ENCODE results near the gene OR4P4. TPM values are rescaled to one million over a fixed set of nuclear protein-coding genes. Genes with fewer than 3 reads are reported as not detected.

Gene OR4P4
- total RNA-seq, 2 experiments from 2014 or later, result not detected

DNA sequence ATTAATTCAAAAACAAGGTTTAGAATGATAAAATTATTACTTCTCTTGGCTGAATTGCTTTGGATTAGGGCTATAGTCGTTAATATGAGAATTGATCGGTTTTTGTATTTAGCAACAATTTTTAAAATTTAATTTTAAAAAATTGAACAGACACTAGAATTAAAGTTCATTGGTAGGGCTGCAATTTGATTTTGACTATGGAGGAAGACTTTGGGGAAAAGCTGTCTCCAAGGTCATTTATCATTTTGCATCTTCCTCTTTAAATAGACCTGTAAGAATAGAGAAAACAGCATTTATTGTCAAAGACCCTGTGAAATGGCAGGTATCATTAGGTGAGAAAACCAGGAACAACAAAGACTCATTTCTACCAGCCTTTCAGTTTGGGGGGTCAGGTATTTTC lies 13.1 kb downstream of the OR4P4 start, which contains the start of gene OR4S2:
TSS of gene OR4S2 (plus strand) at position 301 of the 400 bp plus-strand sequence. CDS start 2,577 bp downstream, outside the sequence.
- intact Hi-C loops (cut with micrococcal nuclease; ENCODE audit: unreplicated experiment), result no loop called here
- Histone ChIP-seq H3K4me1 (ENCODE audit: insufficient read depth, low read length, poor library complexity, severe bottlenecking) (no peaks in the 10 kb centered on the region), H3K9me2 (ENCODE audit: insufficient read depth, low read length) (no peaks in the 10 kb centered on the region), H3K4me2 (ENCODE audit: low read length) (no peak within 1 kb of the TSS), H3K36me3 (ENCODE audit: insufficient read depth, low read length) (no peaks in the 10 kb centered on the region), H3K9me3 (ENCODE audit: low read length) (no peaks in the 10 kb centered on the region), H3K27ac (ENCODE audit: low read depth, low read length, poor library complexity, severe bottlenecking) (no peak within 1 kb of the TSS), H2AFZ (ENCODE audit: low read length) (no peak within 1 kb of the TSS), H4K20me1 (ENCODE audit: insufficient read depth, low read length) (no peaks in the 10 kb centered on the region), H3K79me2 (ENCODE audit: insufficient read depth, low read depth, low read length) (no peaks in the 10 kb centered on the region), H3K4me3 (ENCODE audit: low read depth, low read length, poor library complexity, severe bottlenecking) (no peak within 1 kb of the TSS)
- BruUV-seq (replicated peaks), result no TSS peak
- no peak for TF ChIP-seq EZH2phosphoT487 (IDR thresholded peaks at IDR 0.05; ENCODE audit: borderline replicate concordance, low read depth, low read length)
- TF ChIP-seq, protein P1, sequence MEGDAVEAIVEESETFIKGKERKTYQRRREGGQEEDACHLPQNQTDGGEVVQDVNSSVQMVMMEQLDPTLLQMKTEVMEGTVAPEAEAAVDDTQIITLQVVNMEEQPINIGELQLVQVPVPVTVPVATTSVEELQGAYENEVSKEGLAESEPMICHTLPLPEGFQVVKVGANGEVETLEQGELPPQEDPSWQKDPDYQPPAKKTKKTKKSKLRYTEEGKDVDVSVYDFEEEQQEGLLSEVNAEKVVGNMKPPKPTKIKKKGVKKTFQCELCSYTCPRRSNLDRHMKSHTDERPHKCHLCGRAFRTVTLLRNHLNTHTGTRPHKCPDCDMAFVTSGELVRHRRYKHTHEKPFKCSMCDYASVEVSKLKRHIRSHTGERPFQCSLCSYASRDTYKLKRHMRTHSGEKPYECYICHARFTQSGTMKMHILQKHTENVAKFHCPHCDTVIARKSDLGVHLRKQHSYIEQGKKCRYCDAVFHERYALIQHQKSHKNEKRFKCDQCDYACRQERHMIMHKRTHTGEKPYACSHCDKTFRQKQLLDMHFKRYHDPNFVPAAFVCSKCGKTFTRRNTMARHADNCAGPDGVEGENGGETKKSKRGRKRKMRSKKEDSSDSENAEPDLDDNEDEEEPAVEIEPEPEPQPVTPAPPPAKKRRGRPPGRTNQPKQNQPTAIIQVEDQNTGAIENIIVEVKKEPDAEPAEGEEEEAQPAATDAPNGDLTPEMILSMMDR (conservative IDR thresholded peaks at IDR 0.05; ENCODE audit: low read length), result no peak
- CTCF ChIA-PET (ENCODE audit: unreplicated experiment), result no interaction called here
- POLR2A ChIA-PET, result no interaction called here
- no peak for DNase-seq (ENCODE audit: low spot score)

DNA sequence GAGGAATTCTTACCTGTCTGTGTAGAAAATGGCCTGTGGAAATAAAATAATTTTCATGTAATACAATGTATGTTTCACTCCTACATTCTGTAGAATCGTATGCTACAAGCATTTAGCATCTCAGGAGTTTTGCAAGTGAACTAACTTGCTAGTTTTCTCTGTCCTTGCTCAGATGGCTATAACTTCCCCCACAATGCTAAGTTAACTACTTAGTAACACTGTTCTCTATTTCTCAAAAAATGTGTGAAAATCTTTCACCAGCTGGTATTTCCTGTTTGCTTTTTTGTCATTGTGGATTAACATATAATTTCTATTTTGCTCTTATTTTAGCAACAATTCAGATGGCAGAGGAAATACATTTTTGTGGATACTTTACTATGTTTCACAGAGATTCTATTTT lies 17.6 kb downstream of the OR4P4 start:
- Histone ChIP-seq H3K4me1 (ENCODE audit: insufficient read depth, low read length, poor library complexity, severe bottlenecking) (no peaks in the 10 kb centered on the region), H3K9me3 (ENCODE audit: low read length) (no peaks in the 10 kb centered on the region), H3K27ac (ENCODE audit: low read depth, low read length, poor library complexity, severe bottlenecking) (no peak overlapping the region), H3K4me2 (ENCODE audit: low read length) (no peak overlapping the region), H3K79me2 (ENCODE audit: insufficient read depth, low read depth, low read length) (no peaks in the 10 kb centered on the region), H4K20me1 (ENCODE audit: insufficient read depth, low read length) (no peaks in the 10 kb centered on the region), H3K9me2 (ENCODE audit: insufficient read depth, low read length) (no peaks in the 10 kb centered on the region), H3K36me3 (ENCODE audit: insufficient read depth, low read length) (no peaks in the 10 kb centered on the region), H3K4me3 (ENCODE audit: low read depth, low read length, poor library complexity, severe bottlenecking) (no peak overlapping the region), H2AFZ (ENCODE audit: low read length) (no peak overlapping the region)
- DNase-seq (ENCODE audit: low spot score), result no peak
- intact Hi-C loops (cut with micrococcal nuclease; ENCODE audit: unreplicated experiment), result no loop called here
- no TSS peak for BruUV-seq (replicated peaks)
- POLR2A ChIA-PET, result no interaction called here
- TF ChIP-seq, protein P1 (conservative IDR thresholded peaks at IDR 0.05; ENCODE audit: low read length), result no peak
- TF ChIP-seq EZH2phosphoT487 (IDR thresholded peaks at IDR 0.05; ENCODE audit: borderline replicate concordance, low read depth, low read length), result no peak
- CTCF ChIA-PET (ENCODE audit: unreplicated experiment), result no interaction called here

DNA sequence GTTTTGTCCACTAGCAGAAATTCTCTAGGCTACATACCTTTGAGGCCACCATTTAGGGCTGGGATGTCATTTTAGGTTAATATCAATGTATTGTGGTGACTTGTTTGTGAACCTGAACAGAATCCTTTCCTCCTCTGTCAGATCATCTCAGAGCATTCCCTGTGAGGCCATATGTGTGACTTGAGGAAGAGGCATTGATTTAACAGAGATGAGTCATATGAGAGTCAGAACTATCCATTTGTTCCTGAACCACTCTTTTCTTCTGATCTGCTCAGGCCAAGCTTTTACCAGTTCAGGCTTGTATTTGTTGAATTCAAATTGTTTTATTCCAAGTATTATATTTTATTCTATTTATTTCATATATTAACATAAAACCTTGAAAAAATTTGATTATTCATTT lies 20.2 kb downstream of the OR4P4 start:
- Histone ChIP-seq H4K20me1 (ENCODE audit: insufficient read depth, low read length) (no peaks in the 10 kb centered on the region), H3K4me2 (ENCODE audit: low read length) (no peak overlapping the region), H3K36me3 (ENCODE audit: insufficient read depth, low read length) (no peaks in the 10 kb centered on the region), H3K79me2 (ENCODE audit: insufficient read depth, low read depth, low read length) (no peaks in the 10 kb centered on the region), H2AFZ (ENCODE audit: low read length) (no peak overlapping the region), H3K4me3 (ENCODE audit: low read depth, low read length, poor library complexity, severe bottlenecking) (no peak overlapping the region), H3K4me1 (ENCODE audit: insufficient read depth, low read length, poor library complexity, severe bottlenecking) (no peaks in the 10 kb centered on the region), H3K27ac (ENCODE audit: low read depth, low read length, poor library complexity, severe bottlenecking) (no peak overlapping the region), H3K9me3 (ENCODE audit: low read length) (no peaks in the 10 kb centered on the region), H3K9me2 (ENCODE audit: insufficient read depth, low read length) (no peaks in the 10 kb centered on the region)
- no TSS peak for BruUV-seq (replicated peaks)
- intact Hi-C loops (cut with micrococcal nuclease; ENCODE audit: unreplicated experiment), result no loop called here
- ChIA-PET CTCF (ENCODE audit: unreplicated experiment) (no interaction called here), POLR2A (no interaction called here)
- no peak for DNase-seq (ENCODE audit: low spot score)
- TF ChIP-seq, protein P1 (conservative IDR thresholded peaks at IDR 0.05; ENCODE audit: low read length), result no peak
- TF ChIP-seq EZH2phosphoT487 (IDR thresholded peaks at IDR 0.05; ENCODE audit: borderline replicate concordance, low read depth, low read length), result no peak

Data from OCI-LY7 (cell line).